ENCODE measurements around the gene RGS1.

Gene RGS1

DNA sequence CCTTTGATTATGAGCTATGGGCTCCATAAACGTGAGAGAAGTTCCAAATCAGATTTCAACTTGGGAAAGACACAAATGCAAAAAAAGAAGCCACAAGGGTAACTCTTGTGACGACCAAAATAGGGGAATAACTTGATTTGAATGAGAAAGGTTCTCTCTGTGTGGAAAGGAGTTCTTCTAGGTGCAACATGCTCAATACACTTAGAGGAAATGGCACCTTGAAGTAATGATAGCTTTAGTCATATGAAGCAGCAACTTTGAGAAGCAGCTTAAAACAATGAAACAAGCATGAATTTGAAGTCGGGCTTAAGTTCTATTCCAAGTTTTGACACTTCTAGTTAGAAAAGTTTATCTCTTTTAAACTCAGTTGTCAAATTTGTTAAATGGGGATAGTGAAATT lies 21.8 kb upstream of the RGS1 start:
- no peak for DNase-seq (ENCODE audit: low read depth in 2 of 2, low spot score in 1 of 2)

DNA sequence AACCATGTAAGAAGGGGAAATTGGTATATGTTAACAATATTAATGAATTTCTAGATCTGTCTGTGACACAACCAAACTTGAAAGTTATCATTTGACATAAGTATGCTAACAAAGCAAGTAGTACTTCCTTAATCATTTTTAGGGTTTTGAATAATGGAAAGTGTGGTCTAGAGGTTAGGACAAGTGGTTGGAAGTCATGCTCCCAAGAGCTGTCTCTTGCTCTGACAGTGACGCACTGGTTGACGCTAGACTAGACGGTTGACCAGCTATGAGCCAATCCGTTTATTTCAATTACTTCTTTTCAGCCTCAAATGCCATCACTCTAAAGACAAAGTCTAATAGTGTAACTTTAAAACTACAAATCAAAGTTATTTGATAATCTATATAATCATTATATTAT lies 20.7 kb upstream of the RGS1 start:
- DNase-seq (ENCODE audit: low read depth in 2 of 2, low spot score in 1 of 2): no peak

DNA sequence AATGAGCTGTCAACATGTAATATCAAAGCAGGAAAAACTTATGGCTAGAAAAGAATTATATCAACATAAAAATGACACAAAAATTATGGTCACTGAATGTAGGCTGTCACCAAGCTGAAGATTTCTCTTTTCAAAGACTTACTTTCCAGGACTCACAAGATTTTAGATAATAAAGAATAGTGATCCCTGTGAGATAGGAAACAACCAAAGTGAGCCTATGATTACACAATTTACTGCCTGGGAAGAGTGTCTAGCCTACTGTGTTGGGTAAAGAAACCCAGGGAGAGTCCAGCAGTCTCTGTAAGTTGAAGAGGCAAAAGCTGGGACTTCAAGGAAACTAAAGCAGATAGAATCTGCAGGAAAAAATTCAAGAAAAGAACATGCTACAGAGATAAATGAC lies 20.2 kb upstream of the RGS1 start:
- no peak for DNase-seq (ENCODE audit: low read depth in 2 of 2, low spot score in 1 of 2)

GRCh38 chr1:192557841-192558595 lies 17.6 kb upstream of the RGS1 start:
- DNase-seq (ENCODE audit: low read depth in 2 of 2, low spot score in 1 of 2): no peak

- no peak for DNase-seq (ENCODE audit: low read depth in 2 of 2, low spot score in 1 of 2)
Measured at GRCh38 chr1:192559115-192560006, 16.2 kb upstream of the RGS1 start.

- DNase-seq (ENCODE audit: low read depth in 2 of 2, low spot score in 1 of 2): no peak
Measured at GRCh38 chr1:192561301-192561700, 14.3 kb upstream of the RGS1 start.

- no peak for DNase-seq (ENCODE audit: low read depth in 2 of 2, low spot score in 1 of 2)
Measured at GRCh38 chr1:192563129-192563528, 12.4 kb upstream of the RGS1 start.

- no peak for DNase-seq (ENCODE audit: low read depth in 2 of 2, low spot score in 1 of 2)
Measured at GRCh38 chr1:192564099-192564498, 11.5 kb upstream of the RGS1 start.

DNA sequence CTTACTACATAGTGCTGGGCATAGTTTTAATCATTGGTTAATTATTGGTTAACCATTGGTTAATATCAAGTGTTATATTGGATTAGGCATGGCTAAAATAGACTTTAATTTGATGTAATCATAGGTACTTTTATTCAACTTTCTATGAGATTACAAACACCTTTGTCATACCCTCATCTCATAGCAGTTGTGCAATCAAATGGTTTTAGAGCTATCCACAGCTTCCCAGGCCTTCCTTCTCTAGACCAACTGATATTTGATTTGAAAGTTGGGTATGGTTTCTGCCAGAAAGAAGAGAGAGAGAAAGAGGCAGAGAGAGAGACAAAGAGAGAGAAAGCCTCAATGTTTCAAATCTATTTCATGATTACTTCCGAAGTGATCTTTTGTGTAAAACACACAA lies 9.6 kb upstream of the RGS1 start:
- no peak for DNase-seq (ENCODE audit: low read depth in 2 of 2, low spot score in 1 of 2)

GRCh38 chr1:192566657-192567056 lies 8.9 kb upstream of the RGS1 start:
- no peak for DNase-seq (ENCODE audit: low read depth in 2 of 2, low spot score in 1 of 2)

DNA sequence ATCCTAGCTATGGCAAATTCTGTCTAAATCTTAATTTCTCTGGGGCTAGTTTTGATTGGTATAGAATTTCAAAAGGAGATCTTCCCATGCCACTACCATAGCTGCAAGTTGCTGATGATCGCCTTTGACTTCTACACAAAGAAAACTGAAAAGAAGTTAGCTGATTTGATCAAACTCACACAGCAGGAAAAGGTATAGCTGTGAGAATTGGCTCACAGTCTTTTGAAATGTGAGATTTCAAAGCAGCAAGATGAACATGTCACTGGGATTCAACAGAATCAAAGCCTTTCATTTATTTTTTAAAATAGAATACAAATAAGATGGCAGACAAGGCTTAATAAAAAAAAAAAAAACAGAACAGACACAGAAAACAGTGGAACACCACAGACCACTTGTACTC lies 7.5 kb upstream of the RGS1 start:
- DNase-seq (ENCODE audit: low read depth in 2 of 2, low spot score in 1 of 2): no peak

GRCh38 chr1:192571668-192572067 lies 3.9 kb upstream of the RGS1 start:
- no peak for DNase-seq (ENCODE audit: low read depth in 2 of 2, low spot score in 1 of 2)

DNA sequence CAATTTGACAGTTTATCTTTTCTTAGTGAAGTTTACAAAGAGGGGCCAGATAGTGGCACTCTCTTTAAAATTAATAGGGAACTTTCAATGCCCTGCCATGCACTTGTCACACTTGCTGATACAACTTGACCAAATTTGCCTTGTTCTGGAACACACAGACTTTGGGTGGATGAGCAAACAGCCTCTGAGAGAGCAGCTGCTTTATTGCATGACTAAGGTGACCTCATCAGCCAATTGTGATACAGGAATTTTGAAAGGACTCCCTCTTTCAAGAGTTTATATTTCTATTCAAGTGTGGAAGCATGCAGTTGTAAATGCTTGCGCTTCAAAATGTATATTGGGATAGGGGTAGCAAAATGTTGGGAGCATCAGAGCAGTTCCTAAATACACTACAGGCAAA lies 2.1 kb upstream of the RGS1 start:
- DNase-seq (ENCODE audit: low read depth in 2 of 2, low spot score in 1 of 2): no peak

GRCh38 chr1:192574073-192574472 lies 1.5 kb upstream of the RGS1 start:
- DNase-seq (ENCODE audit: low read depth in 2 of 2, low spot score in 1 of 2): no peak

DNA sequence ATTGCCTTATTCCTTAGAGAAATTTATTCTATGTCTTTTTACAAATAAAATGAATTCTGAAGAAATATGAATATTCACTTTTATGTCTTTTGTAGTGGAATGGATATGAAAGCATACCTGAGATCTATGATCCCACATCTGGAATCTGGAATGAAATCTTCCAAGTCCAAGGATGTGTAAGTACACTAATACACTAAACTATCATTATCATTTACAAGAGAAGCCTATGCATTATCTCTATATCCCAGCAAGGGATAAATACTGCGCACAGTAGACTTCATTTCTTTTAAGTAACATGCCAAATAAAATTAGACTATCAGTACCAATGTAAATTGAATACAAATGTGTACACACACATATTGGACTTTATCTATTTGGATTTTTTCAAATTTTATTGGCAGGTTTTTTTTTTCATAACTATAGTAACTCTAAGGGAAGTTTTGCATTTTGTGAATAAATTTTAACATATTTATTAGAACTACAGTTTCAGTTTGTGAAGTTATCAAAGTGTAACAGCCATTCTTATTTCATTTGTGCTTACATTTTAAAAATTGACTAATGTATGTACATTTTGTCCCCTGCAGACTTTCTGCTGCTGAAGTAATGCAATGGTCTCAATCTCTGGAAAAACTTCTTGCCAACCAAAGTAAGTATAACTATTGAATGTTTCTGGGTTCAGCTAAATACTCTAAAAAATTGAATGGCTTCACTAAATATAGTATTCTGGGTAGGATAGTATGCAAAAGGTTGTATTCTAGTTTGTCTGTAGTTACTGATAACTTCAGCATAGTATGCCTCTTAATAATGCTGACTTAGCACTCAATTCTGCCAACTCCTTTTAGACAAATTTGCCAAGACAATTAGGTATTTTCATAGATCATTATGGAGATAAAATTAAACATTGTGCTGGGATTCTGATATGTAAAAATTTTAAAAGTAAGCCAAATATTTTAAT lies 894 bp downstream of the RGS1 start:
- DNase-seq (ENCODE audit: low read depth in 2 of 2, low spot score in 1 of 2): no peak

DNA sequence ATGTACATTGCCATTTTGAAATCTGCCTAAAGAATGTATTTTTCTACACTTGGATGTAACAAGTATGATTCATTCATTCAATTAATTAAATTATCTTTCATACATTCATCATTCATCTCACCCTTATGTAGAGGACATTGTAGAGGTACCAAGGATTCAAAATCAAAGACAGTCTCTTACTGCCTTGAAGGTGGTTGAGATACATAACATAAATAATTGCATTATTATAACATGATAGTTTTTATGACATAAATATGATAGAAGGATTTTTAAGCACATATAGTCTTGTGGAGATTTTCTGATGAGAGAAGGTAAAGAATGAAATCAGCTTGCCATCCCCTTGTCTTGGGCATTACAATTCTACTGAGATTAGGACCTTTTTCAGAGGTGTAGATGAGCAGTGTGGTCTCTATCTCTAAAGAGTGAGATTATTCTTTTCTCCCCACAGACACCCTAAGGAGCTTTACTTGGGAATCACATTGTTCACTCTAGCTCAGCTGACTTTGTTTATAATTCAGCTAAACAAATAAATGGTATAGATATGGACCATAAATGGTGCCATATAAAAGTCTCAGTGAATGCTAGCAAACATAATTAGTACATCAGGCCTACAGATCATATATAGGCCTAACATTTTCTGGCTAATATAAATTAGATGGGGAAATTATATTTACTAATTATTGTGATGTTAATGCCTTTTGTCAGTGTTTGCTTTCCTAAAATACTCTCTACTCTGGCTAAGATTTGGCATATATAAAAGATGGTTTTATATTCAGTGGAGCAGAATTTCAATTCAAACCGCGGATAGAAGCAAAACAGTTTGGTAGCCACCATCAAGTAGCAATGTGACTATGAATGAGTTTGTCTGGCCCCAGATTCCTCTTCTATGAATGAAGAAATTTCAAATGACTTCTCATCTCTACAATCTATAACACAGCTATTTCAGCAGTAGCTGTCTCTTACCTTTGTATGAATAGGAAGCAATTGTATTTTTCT lies 1.9 kb downstream of the RGS1 start:
- DNase-seq (ENCODE audit: low read depth in 2 of 2, low spot score in 1 of 2): no peak

- no peak for DNase-seq (ENCODE audit: low read depth in 2 of 2, low spot score in 1 of 2)
Measured at GRCh38 chr1:192578144-192578909, 2.8 kb downstream of the RGS1 start.

GRCh38 chr1:192579010-192579738 lies 3.6 kb downstream of the RGS1 start:
- no peak for DNase-seq (ENCODE audit: low read depth in 2 of 2, low spot score in 1 of 2)
